VCaP (cell line): ENCODE results near the gene SPP2.

Experiments used
- H3K27ac ChIP-seq: fragments of 450-650 bp; 2 replicates; pipeline ENCODE4 v1.5.1; 2017
- CTCF ChIP-seq: fragments of 450-650 bp; conservative IDR thresholded peaks from 2 replicates; pipeline ENCODE4 v1.5.1; 2017; ENCODE audit warnings: mild to moderate bottlenecking, moderate library complexity

SPP2 gene

GRCh38 chr2:234026693-234027254, 23.7 kb upstream of the SPP2 start:
- no peak overlapping the region for H3K27ac ChIP-seq
- TF ChIP-seq CTCF, result no peak

- H3K27ac ChIP-seq, result no peak overlapping the region
- no peak for TF ChIP-seq CTCF
Observed at GRCh38 chr2:234027641-234028040, 22.9 kb upstream of the SPP2 start.

- H3K27ac ChIP-seq, result no peak overlapping the region; the same call in 1 of the 2 replicates
- TF ChIP-seq CTCF, result no peak
Observed at GRCh38 chr2:234029150-234029733, 21.3 kb upstream of the SPP2 start.

GRCh38 chr2:234031207-234031606, 19.3 kb upstream of the SPP2 start:
- H3K27ac ChIP-seq, result no peak overlapping the region

GRCh38 chr2:234032279-234032856, 18.1 kb upstream of the SPP2 start:
- H3K27ac ChIP-seq, result no peak overlapping the region
- no peak for TF ChIP-seq CTCF

More at GRCh38 chr2:234031207-234031606, 19.3 kb upstream of the SPP2 start:
- TF ChIP-seq CTCF, result no peak

GRCh38 chr2:234033174-234033573, 17.3 kb upstream of the SPP2 start:
- TF ChIP-seq CTCF, result no peak
- H3K27ac ChIP-seq, result no peak overlapping the region

GRCh38 chr2:234033885-234034284, 16.6 kb upstream of the SPP2 start:
- TF ChIP-seq CTCF, result no peak
- no peak overlapping the region for H3K27ac ChIP-seq
